K562 (cell line): Measurements from ENCODE around the gene HMG20B. TPM values are rescaled to one million over a fixed set of nuclear protein-coding genes. Genes with fewer than 3 reads are reported as not detected.

ENCODE experiments used
- ATAC-seq: fragments of 200-7000 bp; cut with Tn5 transposase; 3 replicates; pipeline ENCODE4 v1.9.1; 2020; ENCODE audit warnings: moderate library complexity
- BruUV-seq: library from RNA; stranded (reverse); fragments of 400-500 nt; replicated peaks from 2 replicates; lab custom pipeline; 2021; lab: Mats Ljungman, UMichigan
- CTCF ChIA-PET: fragments of 300-600 bp; formaldehyde crosslinking; extraction: SDS; loops from one replicate; lab custom pipeline; 2021; ENCODE audit warnings: low intra/inter-chr PET ratio; lab: Yijun Ruan, JAX
- POLR2A ChIA-PET: fragments of 300-600, 350-650 bp; sonication (Branson Sonifier 250); formaldehyde crosslinking; extraction: SDS; loops from one replicate; lab custom pipeline; 2021; ENCODE audit warnings: antibody characterized with exemption, inconsistent platforms; lab: Yijun Ruan, JAX
- DNase-seq, 4 experiments: peaks; one replicate each; pipeline versions ENCODE4 v3.0.0 to v3.0.0-alpha.2; 2011 to 2018; ENCODE audit warnings: low spot score in 3 of 4, mixed read lengths in 3 of 4; ENCODE audit errors: extremely low read depth in 1 of 4
- FAIRE-seq: peaks from 2 replicates; lab custom pipeline; 2011; peaks lifted over from hg19 to GRCh38; lab: Jason Lieb, UNC
- H2AFZ ChIP-seq: 2 replicates; pipeline ENCODE4 v1.6.0; 2011; ENCODE audit warnings: low read depth, low read length, control low read depth, inconsistent platforms
- H3K27ac ChIP-seq: fragments of 200-600 bp; 3 replicates; pipeline ENCODE4 v1.8.0; 2011; ENCODE audit warnings: low read depth, mild to moderate bottlenecking, control low read depth, inconsistent platforms, low read length, moderate library complexity, mixed read lengths; ENCODE audit errors: extremely low read depth
- H3K27me3 ChIP-seq, 2 experiments: fragments of 300-600 bp in 1 of 2; 2 replicates in 1 of 2; 3 replicates in 1 of 2; pipeline versions ENCODE4 v1.6.0 to v1.8.0; 2011; ENCODE audit warnings: inconsistent platforms in 2 of 2, low read length in 2 of 2, mild to moderate bottlenecking in 1 of 2, mixed read lengths in 1 of 2, moderate library complexity in 1 of 2; ENCODE audit not compliant: control insufficient read depth in 2 of 2, insufficient read depth in 2 of 2
- H3K36me3 ChIP-seq: fragments of 300-600 bp; 3 replicates; pipeline ENCODE4 v1.8.0; 2011; ENCODE audit warnings: mild to moderate bottlenecking, low read length, inconsistent platforms; ENCODE audit not compliant: control insufficient read depth, insufficient read depth
- H3K4me1 ChIP-seq, 2 experiments: fragments of 200-600 bp in 1 of 2; replicated peaks in 1 of 2; 2 replicates in 1 of 2; 3 replicates in 1 of 2; pipeline versions ENCODE4 v1.5.1 to v1.8.0; 2011; ENCODE audit warnings: inconsistent platforms in 2 of 2, low read length in 2 of 2, mild to moderate bottlenecking in 1 of 2, mixed read lengths in 1 of 2, moderate library complexity in 1 of 2; ENCODE audit not compliant: control insufficient read depth in 2 of 2, insufficient read depth in 2 of 2
- H3K4me2 ChIP-seq: 2 replicates; pipeline ENCODE4 v1.6.1; 2011; ENCODE audit warnings: low read length, control low read depth, inconsistent platforms, mixed read lengths; ENCODE audit not compliant: insufficient read depth
- H3K4me3 ChIP-seq: fragments of 200-600 bp; sonication (generic), shearing (Covaris generic); 2 replicates; pipeline ENCODE4 v1.5.1; 2016; ENCODE audit warnings: control low read depth, inconsistent platforms
- H3K79me2 ChIP-seq: fragments of 200-600 bp; 3 replicates; pipeline ENCODE4 v1.8.0; 2011; ENCODE audit warnings: low read length, inconsistent platforms; ENCODE audit not compliant: control insufficient read depth, insufficient read depth
- H3K9ac ChIP-seq, 2 experiments: 2 replicates each; pipeline versions ENCODE4 v1.6.0 to v1.6.1; 2011; ENCODE audit warnings: low read depth in 2 of 2, low read length in 2 of 2, control low read depth in 1 of 2, inconsistent platforms in 1 of 2, mild to moderate bottlenecking in 1 of 2, mixed read lengths in 1 of 2; ENCODE audit not compliant: insufficient read depth in 1 of 2
- H3K9me1 ChIP-seq: one replicate; pipeline ENCODE4 v1.6.0; 2011; ENCODE audit warnings: inconsistent platforms, mild to moderate bottlenecking, low read length, moderate library complexity; ENCODE audit not compliant: control insufficient read depth, insufficient read depth
- H3K9me3 ChIP-seq: replicated peaks from 2 replicates; pipeline ENCODE4 v1.5.1; 2011; ENCODE audit warnings: low read depth, low read length, inconsistent platforms; ENCODE audit not compliant: control insufficient read depth, insufficient read depth
- H4K20me1 ChIP-seq: replicated peaks from 2 replicates; pipeline ENCODE4 v1.6.1; 2011; ENCODE audit warnings: low read length, inconsistent platforms, mixed read lengths; ENCODE audit not compliant: control insufficient read depth, insufficient read depth
- ARNT ChIP-seq, 2 experiments: fragments of 450-650 bp; IDR thresholded peaks; 2 replicates each; pipeline ENCODE4 v1.6.1; 2016; ENCODE audit warnings: mild to moderate bottlenecking in 1 of 2
- BACH1 ChIP-seq: fragments of 200-800 bp; sonication (Bioruptor generic); IDR thresholded peaks from 2 replicates; pipeline ENCODE4 v1.6.1; 2016; ENCODE audit warnings: missing genetic modification characterization, missing compliant biosample characterization
- ELF4 ChIP-seq: fragments of 450-650 bp; formaldehyde crosslinking; IDR thresholded peaks from 2 replicates; pipeline ENCODE4 v1.4.0; 2022; ENCODE audit warnings: missing genetic modification characterization
- FIP1L1 ChIP-seq: fragments of 200-400 bp; formaldehyde crosslinking; IDR thresholded peaks from 2 replicates; pipeline ENCODE4 v1.6.1; 2018; ENCODE audit warnings: mild to moderate bottlenecking, low read depth, low read length; ENCODE audit not compliant: poor library complexity, severe bottlenecking
- JUNB ChIP-seq: fragments of 450-650 bp; formaldehyde crosslinking; conservative IDR thresholded peaks from 2 replicates; pipeline ENCODE4 v1.4.0; 2020; ENCODE audit warnings: mild to moderate bottlenecking
- SMAD1 ChIP-seq: fragments of 150-350 bp; IDR thresholded peaks from 2 replicates; pipeline ENCODE4 v1.6.1; 2014; ENCODE audit warnings: low read length, low read depth; ENCODE audit not compliant: partially characterized antibody
- SUPT5H ChIP-seq: fragments of 450-650 bp; IDR thresholded peaks from 2 replicates; pipeline ENCODE4 v1.6.1; 2016
- TARDBP ChIP-seq: fragments of 450-650 bp; IDR thresholded peaks from 2 replicates; pipeline ENCODE4 v1.6.1; 2016
- TEAD1 ChIP-seq, 2 experiments: fragments of 450-650 bp in 1 of 2; sonication (generic) in 1 of 2; formaldehyde crosslinking; IDR thresholded peaks; 2 replicates each; pipeline versions ENCODE4 v1.4.0 to v1.8.0; 2020 to 2022; ENCODE audit warnings: mild to moderate bottlenecking in 2 of 2, missing genetic modification reagents in 1 of 2
- ZNF778 ChIP-seq: fragments of 450-650 bp; formaldehyde crosslinking; IDR thresholded peaks from 2 replicates; pipeline ENCODE4 v1.4.0; 2020; ENCODE audit warnings: mild to moderate bottlenecking, moderate library complexity
- WGBS: fragments of 100-300 bp; shearing (Covaris generic); methylation state at CpG from one replicate; pipeline ENCODE4 v1.1.6; 2016; ENCODE audit warnings: low coverage, mixed read lengths; ENCODE audit not compliant: insufficient coverage; ENCODE audit errors: missing lambda C conversion rate; 5-methylcytosine and 5-hydroxymethylcytosine counted together
- in situ Hi-C: fragments of 300-500 bp; cut with MboI; formaldehyde crosslinking; loops from 4 replicates; pipeline ENCODE4 v1.15.0; 2018; ENCODE audit warnings: inconsistent platforms, mixed read lengths
- intact Hi-C: fragments of 100-400 bp; cut with micrococcal nuclease; formaldehyde crosslinking; loops from 2 replicates; pipeline ENCODE4 v1.14.2; 2022
- polyA plus RNA-seq, 8 experiments: library from polyadenylated mRNA; depleted of rRNA in 4 of 8; stranded (reverse) in 5 of 8; unstranded in 3 of 8; fragments of >200 nt; fragmentation: Nextera tagmentation in 2 of 8; fragmentation: Illumina TruSeq in 1 of 8; extraction: Ambion mirVana in 2 of 8; extraction: Trizol in 1 of 8; gene quantifications; 2 replicates each; pipeline versions ENCODE4 v1.2.1 to v1.2.3, GENCODE V29; 2011 to 2014; ENCODE audit warnings: inconsistent platforms in 1 of 8, missing spikeins in 1 of 8
- total RNA-seq, 7 experiments: library from RNA; depleted of rRNA in 6 of 7; stranded (reverse); fragments of >200 nt in 6 of 7; fragmentation: Illumina TruSeq in 2 of 7; extraction: Trizol in 2 of 7; gene quantifications; 2 replicates each; pipeline versions ENCODE4 v1.2.1 to v1.2.3, GENCODE V29; 2011 to 2021; ENCODE audit warnings: low replicate concordance in 1 of 7
- TF ChIP-seq, protein P1 (sequence below), 2 experiments: fragments of 250-450 bp in 1 of 2; fragments of 450-650 bp in 1 of 2; sonication (Bioruptor Pico) in 1 of 2; IDR thresholded peaks; 2 replicates each; pipeline versions ENCODE4 v1.6.1 to v1.8.0; 2016 to 2021; ENCODE audit warnings: mild to moderate bottlenecking in 2 of 2, moderate library complexity in 2 of 2, missing compliant biosample characterization in 1 of 2, missing genetic modification characterization in 1 of 2
- TF ChIP-seq, protein P2 (sequence below): sonication (generic); formaldehyde crosslinking; IDR thresholded peaks from 2 replicates; pipeline ENCODE4 v1.8.0; 2022; ENCODE audit warnings: mild to moderate bottlenecking, missing genetic modification reagents
- TF ChIP-seq, protein P3 (sequence below): sonication (generic); formaldehyde crosslinking; IDR thresholded peaks from 2 replicates; pipeline ENCODE4 v1.8.0; 2022; ENCODE audit warnings: missing genetic modification reagents, mild to moderate bottlenecking, moderate library complexity, borderline replicate concordance

Gene HMG20B
- total and polyA plus RNA-seq, 9 of the 15 experiments (the other 6 are each of a cell fraction or from before 2014, with no cell fraction given): 0.35 to 172 (median 38.6) TPM

DNA sequence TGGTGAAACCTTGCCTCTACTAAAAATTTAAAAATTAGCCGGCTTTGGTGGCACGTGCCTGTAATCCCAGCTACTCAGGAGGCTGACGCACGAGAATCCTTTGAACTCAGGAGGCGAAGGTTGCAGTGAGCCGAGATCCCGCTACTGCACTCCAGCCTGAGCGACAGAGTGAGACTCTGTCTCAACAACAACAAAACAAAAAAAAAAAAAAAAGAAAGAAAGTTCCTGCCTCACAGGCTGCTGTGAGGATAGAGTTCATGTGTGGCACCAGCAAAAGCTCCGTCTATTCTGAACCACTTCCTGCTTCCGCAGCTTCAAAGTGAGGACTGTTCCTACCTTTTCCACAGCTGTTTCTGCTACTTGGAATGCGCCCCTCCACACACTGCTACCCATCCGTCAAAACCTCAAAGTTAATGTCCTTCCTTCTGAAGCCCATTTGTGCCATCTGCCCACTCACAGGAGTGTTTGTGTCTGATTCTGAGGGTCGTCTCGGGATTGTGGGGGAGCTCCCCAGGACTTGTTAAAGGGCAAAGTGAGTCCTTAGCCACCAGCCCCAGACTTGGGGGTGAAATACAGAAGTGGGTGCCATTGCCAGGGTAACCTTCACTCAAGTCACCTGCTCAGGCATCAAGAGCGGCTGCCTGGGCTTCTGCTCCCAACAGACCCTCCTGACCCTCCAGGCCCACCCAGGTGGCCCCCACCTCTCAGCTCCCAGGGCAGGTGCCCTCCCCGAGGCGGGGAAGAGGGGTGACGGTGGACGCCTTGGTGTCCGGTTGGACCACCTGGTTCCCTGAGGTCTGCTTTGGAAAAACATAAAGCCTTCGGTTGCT is 18.3 kb upstream of the HMG20B start:
- peaks cover 7% of the 10 kb centered on the region for H3K9me1 ChIP-seq
- DNase-seq (no peak), FAIRE-seq (no peak), ATAC-seq (no peak)
- WGBS: 83% methylated on average over 19 of the region's 21 CpGs
- peak overlapping the region in 1 of 2 experiments; percentile 63; a peak in 2 of 4 replicates for H3K9ac ChIP-seq
- no peaks in the 10 kb centered on the region for H3K9me3 ChIP-seq
- TF ChIP-seq JUNB (no peak), SUPT5H (no peak), TARDBP (no peak), ARNT (IDR thresholded peaks at IDR 0.05) (no peak), ELF4 (no peak), ZNF778 (CRISPR knock-in tag) (no peak), TEAD1 (CRISPR knock-in tag; IDR thresholded peaks at IDR 0.05) (no peak), FIP1L1 (no peak), BACH1 (no peak), SMAD1 (no peak)
- TF ChIP-seq, protein P1, sequence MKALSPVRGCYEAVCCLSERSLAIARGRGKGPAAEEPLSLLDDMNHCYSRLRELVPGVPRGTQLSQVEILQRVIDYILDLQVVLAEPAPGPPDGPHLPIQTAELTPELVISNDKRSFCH (CRISPR knock-in tag; IDR thresholded peaks at IDR 0.05): no peak
- TF ChIP-seq, protein P1 (tag; IDR thresholded peaks at IDR 0.05): no peak
- TF ChIP-seq, protein P2, sequence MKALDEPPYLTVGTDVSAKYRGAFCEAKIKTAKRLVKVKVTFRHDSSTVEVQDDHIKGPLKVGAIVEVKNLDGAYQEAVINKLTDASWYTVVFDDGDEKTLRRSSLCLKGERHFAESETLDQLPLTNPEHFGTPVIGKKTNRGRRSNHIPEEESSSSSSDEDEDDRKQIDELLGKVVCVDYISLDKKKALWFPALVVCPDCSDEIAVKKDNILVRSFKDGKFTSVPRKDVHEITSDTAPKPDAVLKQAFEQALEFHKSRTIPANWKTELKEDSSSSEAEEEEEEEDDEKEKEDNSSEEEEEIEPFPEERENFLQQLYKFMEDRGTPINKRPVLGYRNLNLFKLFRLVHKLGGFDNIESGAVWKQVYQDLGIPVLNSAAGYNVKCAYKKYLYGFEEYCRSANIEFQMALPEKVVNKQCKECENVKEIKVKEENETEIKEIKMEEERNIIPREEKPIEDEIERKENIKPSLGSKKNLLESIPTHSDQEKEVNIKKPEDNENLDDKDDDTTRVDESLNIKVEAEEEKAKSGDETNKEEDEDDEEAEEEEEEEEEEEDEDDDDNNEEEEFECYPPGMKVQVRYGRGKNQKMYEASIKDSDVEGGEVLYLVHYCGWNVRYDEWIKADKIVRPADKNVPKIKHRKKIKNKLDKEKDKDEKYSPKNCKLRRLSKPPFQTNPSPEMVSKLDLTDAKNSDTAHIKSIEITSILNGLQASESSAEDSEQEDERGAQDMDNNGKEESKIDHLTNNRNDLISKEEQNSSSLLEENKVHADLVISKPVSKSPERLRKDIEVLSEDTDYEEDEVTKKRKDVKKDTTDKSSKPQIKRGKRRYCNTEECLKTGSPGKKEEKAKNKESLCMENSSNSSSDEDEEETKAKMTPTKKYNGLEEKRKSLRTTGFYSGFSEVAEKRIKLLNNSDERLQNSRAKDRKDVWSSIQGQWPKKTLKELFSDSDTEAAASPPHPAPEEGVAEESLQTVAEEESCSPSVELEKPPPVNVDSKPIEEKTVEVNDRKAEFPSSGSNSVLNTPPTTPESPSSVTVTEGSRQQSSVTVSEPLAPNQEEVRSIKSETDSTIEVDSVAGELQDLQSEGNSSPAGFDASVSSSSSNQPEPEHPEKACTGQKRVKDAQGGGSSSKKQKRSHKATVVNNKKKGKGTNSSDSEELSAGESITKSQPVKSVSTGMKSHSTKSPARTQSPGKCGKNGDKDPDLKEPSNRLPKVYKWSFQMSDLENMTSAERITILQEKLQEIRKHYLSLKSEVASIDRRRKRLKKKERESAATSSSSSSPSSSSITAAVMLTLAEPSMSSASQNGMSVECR: no peak
- TF ChIP-seq, protein P3, sequence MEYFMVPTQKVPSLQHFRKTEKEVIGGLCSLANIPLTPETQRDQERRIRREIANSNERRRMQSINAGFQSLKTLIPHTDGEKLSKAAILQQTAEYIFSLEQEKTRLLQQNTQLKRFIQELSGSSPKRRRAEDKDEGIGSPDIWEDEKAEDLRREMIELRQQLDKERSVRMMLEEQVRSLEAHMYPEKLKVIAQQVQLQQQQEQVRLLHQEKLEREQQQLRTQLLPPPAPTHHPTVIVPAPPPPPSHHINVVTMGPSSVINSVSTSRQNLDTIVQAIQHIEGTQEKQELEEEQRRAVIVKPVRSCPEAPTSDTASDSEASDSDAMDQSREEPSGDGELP (CRISPR knock-in tag): no peak
- no peaks in the 10 kb centered on the region for H3K27me3 ChIP-seq
- H3K4me2 ChIP-seq: no peak overlapping the region
- H3K36me3 ChIP-seq: peaks cover 33% of the 10 kb centered on the region
- no peak overlapping the region for H3K4me3 ChIP-seq
- ChIA-PET CTCF (no interaction called here), POLR2A (interaction anchor here (0.8 to 1.2 kb wide), 3 partner anchors 34 to 50 kb away, joined by 3 to 6 read pairs (median 4); no protein-coding TSS in a partner anchor)
- H3K4me1 ChIP-seq: peaks cover 15 to 68% of the 10 kb centered on the region in 2 experiments; a peak in 4 of 5 replicates
- in situ Hi-C loops (no loop called here), intact Hi-C loops (no loop called here)
- BruUV-seq: TSS peak; percentile 66
- peaks cover 45% of the 10 kb centered on the region for H3K79me2 ChIP-seq
- peaks cover 9% of the 10 kb centered on the region for H4K20me1 ChIP-seq
- H3K27ac ChIP-seq: peak overlapping the region; percentile 32; the same call in 1 of the 3 replicates
- no peak overlapping the region for H2AFZ ChIP-seq
